Inflammatory macrophage (primary cell): Measurements from ENCODE around the gene RAB1B.

Experiments used
- DNase-seq, 2 donors: peaks; one replicate each; pipeline ENCODE4 v3.0.0-alpha.2; 2020 to 2022

Gene RAB1B

GRCh38 chr11:66325263-66325671, 56.8 kb downstream of the RAB1B start:
- no peak for DNase-seq

- no peak for DNase-seq
Observed at GRCh38 chr11:66326261-66327111, 58.0 kb downstream of the RAB1B start.
